Measurements from ENCODE around the gene KCTD1. TPM values are rescaled to one million over a fixed set of nuclear protein-coding genes. Genes with fewer than 3 reads are reported as not detected.

Gene KCTD1
- total RNA-seq, 6 experiments from 2014 or later: 2.9 to 6.8 (median 4.8) TPM

DNA sequence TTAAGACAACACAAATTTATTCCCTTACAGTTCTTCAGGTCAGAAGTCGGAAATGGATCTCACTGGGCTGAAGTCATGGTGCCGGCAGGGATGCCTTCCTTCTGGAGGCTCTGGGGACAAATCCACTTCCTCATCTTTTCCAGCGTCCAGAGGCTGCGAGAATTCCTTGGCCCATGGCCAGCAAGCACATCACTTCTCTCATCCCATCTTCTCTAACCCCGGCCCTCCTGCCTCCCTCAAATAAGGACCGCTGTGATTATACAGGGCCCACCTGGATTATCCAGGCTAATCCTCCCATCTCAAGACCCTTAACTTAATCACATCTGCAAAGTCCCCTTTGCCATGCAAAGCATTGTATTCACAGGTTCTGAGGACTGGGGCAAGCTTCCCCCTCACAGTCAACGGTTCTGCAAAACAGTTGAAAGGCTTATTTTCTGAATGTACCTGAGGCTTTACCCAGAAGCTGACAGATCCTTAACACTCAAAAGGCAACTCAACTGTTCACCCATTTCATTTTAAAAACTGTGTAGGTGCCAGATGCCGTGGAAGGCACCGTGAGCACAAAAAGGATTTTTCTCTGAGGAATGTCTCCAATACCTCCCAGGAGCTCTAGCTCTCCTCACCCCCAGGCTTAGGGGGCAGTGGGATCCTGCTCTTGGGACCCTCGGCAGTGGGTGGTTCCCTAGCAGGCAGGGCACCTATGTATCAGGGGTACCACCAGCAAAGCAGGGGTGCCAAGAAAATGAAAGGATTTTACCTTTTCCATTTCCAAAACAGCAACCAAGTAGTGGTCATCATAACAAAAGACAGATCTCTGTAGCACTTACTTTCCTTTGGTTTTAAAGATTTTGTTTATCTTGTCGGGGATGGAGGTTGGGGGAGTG, 84.0 kb downstream of the KCTD1 start:
- no peaks in the 10 kb centered on the region for H3K36me3 ChIP-seq
- no peak overlapping the region for H3K27ac ChIP-seq
- TF ChIP-seq, protein P1, sequence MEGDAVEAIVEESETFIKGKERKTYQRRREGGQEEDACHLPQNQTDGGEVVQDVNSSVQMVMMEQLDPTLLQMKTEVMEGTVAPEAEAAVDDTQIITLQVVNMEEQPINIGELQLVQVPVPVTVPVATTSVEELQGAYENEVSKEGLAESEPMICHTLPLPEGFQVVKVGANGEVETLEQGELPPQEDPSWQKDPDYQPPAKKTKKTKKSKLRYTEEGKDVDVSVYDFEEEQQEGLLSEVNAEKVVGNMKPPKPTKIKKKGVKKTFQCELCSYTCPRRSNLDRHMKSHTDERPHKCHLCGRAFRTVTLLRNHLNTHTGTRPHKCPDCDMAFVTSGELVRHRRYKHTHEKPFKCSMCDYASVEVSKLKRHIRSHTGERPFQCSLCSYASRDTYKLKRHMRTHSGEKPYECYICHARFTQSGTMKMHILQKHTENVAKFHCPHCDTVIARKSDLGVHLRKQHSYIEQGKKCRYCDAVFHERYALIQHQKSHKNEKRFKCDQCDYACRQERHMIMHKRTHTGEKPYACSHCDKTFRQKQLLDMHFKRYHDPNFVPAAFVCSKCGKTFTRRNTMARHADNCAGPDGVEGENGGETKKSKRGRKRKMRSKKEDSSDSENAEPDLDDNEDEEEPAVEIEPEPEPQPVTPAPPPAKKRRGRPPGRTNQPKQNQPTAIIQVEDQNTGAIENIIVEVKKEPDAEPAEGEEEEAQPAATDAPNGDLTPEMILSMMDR (IDR thresholded peaks at IDR 0.05): no peak
- no peak for TF ChIP-seq POLR2A (IDR thresholded peaks at IDR 0.05)
- H3K4me1 ChIP-seq: no peaks in the 10 kb centered on the region
- no peaks in the 10 kb centered on the region for H3K27me3 ChIP-seq
- 77% methylated on average over 8 of the region's 11 CpGs for WGBS (ENCODE audit: insufficient coverage, low coverage, low lambda C conversion rate, missing lambda C conversion rate)
- DNase-seq: no peak
- intact Hi-C loops (cut with DNase I): no loop called here
- no peak for ATAC-seq
- no peak overlapping the region for H3K4me3 ChIP-seq
- H3K9me3 ChIP-seq: no peaks in the 10 kb centered on the region

DNA sequence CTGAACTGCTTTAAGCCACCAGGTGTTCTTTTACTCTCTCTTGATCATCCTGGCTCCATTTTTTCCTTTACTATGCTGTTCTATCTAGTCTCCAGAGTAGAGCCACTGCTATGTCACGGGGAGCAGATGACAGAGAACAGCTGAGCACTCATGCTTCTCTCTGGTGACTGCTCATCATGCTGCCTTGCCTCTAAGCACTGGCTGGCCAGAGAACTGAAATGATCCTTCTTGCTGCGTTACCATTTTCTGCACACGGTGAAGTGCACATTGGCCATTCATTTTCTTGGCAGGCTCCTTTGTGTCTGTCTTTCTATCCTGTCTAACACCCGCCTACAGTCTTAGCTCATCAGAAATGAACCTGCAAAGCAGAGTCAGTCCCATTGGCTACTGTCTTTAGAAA, 86.0 kb downstream of the KCTD1 start:
- no peaks in the 10 kb centered on the region for H3K4me1 ChIP-seq
- H3K4me3 ChIP-seq: no peak overlapping the region
- intact Hi-C loops (cut with DNase I): no loop called here
- H3K36me3 ChIP-seq: no peaks in the 10 kb centered on the region
- no peak for DNase-seq
- H3K27me3 ChIP-seq: no peaks in the 10 kb centered on the region
- WGBS (ENCODE audit: insufficient coverage, low coverage, low lambda C conversion rate, missing lambda C conversion rate): 98% methylated on average over 4 of the region's 4 CpGs
- no peak for TF ChIP-seq POLR2A (IDR thresholded peaks at IDR 0.05)
- TF ChIP-seq, protein P1 (IDR thresholded peaks at IDR 0.05): no peak
- H3K27ac ChIP-seq: no peak overlapping the region
- H3K9me3 ChIP-seq: no peaks in the 10 kb centered on the region
- ATAC-seq: no peak

DNA sequence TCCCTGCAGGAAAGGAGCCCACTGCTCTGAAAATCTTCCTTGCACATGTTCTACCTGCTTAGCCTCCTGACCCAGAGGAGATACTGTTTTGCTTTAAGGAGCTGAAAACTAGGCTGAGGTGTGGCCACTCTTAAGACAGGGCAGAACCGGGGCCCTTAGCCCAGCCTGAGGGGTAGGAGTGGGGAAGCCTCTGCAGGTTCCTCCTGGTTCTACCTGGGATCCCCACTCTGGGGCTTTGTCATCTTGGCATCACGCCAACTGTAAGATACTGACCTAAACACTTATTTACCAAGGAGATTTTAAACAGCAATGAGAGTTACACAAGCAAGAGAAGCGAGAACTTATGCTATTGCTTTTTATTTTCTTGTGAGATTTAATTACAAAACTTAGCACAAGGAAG, 86.9 kb downstream of the KCTD1 start:
- no peak overlapping the region for H3K4me3 ChIP-seq

DNA sequence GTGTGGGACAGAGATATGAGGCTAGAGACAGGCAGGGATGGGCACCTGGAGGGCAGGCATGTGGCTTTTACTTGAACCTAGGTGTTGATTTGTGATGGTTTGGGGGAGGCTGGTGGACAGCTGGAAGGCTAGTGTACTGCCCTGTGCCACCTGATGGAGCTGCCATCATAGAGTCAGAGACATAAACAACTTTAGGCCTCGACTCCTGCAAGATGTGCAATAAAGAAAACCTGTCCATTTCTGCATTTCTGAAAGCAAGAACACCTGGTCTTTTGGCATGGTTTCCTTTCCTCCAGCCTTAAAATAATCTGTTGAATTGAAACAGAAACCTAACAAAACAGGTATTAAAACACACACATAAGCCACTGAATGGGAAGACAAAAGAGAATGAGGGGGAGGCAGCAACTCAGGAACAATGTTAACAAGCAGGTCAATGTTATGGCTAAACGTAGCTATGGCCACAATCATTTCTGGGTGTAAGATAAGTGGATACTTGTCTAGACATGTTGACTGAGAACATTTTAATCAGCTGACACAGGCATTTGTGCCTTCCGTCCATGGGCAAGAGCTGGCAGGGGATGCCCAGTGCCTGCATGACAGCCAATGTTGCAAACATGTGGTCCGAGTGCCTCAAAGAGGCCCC, 87.8 kb downstream of the KCTD1 start:
- 50% methylated on average over 2 of the region's 4 CpGs for WGBS (ENCODE audit: insufficient coverage, low coverage, low lambda C conversion rate, missing lambda C conversion rate)

More for the DNA sequence above, 86.9 kb downstream of the KCTD1 start:
- Histone ChIP-seq H3K36me3 (no peaks in the 10 kb centered on the region), H3K27me3 (no peaks in the 10 kb centered on the region), H3K9me3 (no peaks in the 10 kb centered on the region), H3K27ac (no peak overlapping the region), H3K4me1 (no peaks in the 10 kb centered on the region)
- intact Hi-C loops (cut with DNase I): no loop called here
- DNase-seq: no peak
- 61% methylated on average over 2 of the region's 3 CpGs for WGBS (ENCODE audit: insufficient coverage, low coverage, low lambda C conversion rate, missing lambda C conversion rate)
- TF ChIP-seq POLR2A (IDR thresholded peaks at IDR 0.05): no peak
- TF ChIP-seq, protein P1 (IDR thresholded peaks at IDR 0.05): no peak
- ATAC-seq: no peak

More for the DNA sequence above, 87.8 kb downstream of the KCTD1 start:
- DNase-seq (no peak), ATAC-seq (no peak)
- Histone ChIP-seq H3K36me3 (no peaks in the 10 kb centered on the region), H3K27ac (no peak overlapping the region), H3K4me1 (no peaks in the 10 kb centered on the region), H3K4me3 (no peak overlapping the region), H3K27me3 (no peaks in the 10 kb centered on the region), H3K9me3 (no peaks in the 10 kb centered on the region)
- intact Hi-C loops (cut with DNase I): no loop called here
- TF ChIP-seq, protein P1 (IDR thresholded peaks at IDR 0.05): no peak
- no peak for TF ChIP-seq POLR2A (IDR thresholded peaks at IDR 0.05)
